ENCODE measurements around the gene PIGO. TPM values are rescaled to one million over a fixed set of nuclear protein-coding genes. Genes with fewer than 3 reads are reported as not detected.

PIGO gene
- total RNA-seq, 1 experiment from 2014 or later = 23.4 TPM

DNA sequence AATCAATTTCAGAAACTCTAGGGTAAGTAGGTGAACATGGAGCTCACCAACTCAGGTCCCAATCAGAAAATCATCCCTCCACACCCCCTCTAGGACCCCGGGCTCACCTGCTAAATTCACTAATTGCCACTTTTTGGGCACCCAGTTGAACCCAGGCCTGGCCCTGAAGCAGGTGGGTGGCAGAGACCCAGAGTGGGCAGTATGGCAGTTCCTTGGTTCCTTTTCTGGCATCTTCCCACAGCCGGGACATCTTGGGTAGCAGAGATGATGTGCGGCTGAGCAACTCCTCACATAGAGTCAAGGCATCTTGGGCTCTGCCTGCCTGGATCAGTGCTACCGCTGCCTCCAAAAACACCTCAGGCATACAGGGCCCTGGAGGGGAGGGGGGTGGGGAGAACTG lies 21.0 kb downstream of the PIGO start:
- H3K23me2 ChIP-seq (ENCODE audit: insufficient read length, low read depth, low read length, poor library complexity, severe bottlenecking) = peaks cover 17% of the 10 kb centered on the region
- no peak overlapping the region for H2BK12ac ChIP-seq (ENCODE audit: insufficient read length, low read depth, low read length)
- H3K4ac ChIP-seq (ENCODE audit: low read depth, low read length) = no peak overlapping the region
- H2BK5ac ChIP-seq (ENCODE audit: insufficient read length, low read length) = no peak overlapping the region
- H3K4me2 ChIP-seq (ENCODE audit: insufficient read depth, insufficient read length, low read length) = no peak overlapping the region
- no peak for DNase-seq
- H3K27me3 ChIP-seq (ENCODE audit: insufficient read depth, low read length) = no peaks in the 10 kb centered on the region
- no peaks in the 10 kb centered on the region for H3K9me3 Mint-ChIP-seq
- no CpG with 5 or more reads among the region's 4 CpGs for WGBS (ENCODE audit: extremely low coverage, insufficient read length, low lambda C conversion rate)
- peaks cover 26 to 28% of the 10 kb centered on the region in 2 experiments for H3K4me1 Mint-ChIP-seq
- H2AFZ ChIP-seq (ENCODE audit: low read length) = no peak overlapping the region
- no peak overlapping the region for H3K56ac ChIP-seq (ENCODE audit: insufficient read length, low read depth, low read length)
- H4K20me1 ChIP-seq (ENCODE audit: control insufficient read depth, insufficient read depth, insufficient read length) = no peaks in the 10 kb centered on the region
- no peak overlapping the region for H3T11ph ChIP-seq (ENCODE audit: low read length)
- no peak overlapping the region for H3K9ac ChIP-seq (ENCODE audit: extremely low read depth, insufficient read length, low read length)
- no peak overlapping the region for H2BK15ac ChIP-seq (ENCODE audit: low read depth, low read length)
- no peak overlapping the region for H4K8ac ChIP-seq (replicated peaks; ENCODE audit: insufficient read length, low read depth, low read length)
- no peak overlapping the region for H2AK5ac ChIP-seq (ENCODE audit: insufficient read length, low read length)
- H3K27ac ChIP-seq (ENCODE audit: insufficient read length, low read depth, low read length) = no peak overlapping the region
- H2BK120ac ChIP-seq (ENCODE audit: low read depth, low read length, poor library complexity, severe bottlenecking) = no peak overlapping the region
- H3K79me2 ChIP-seq (ENCODE audit: insufficient read depth, low read length) = peaks cover 23% of the 10 kb centered on the region
- H4K91ac ChIP-seq (ENCODE audit: insufficient read length, low read depth, low read length) = no peak overlapping the region
- no peak overlapping the region for H2BK20ac ChIP-seq (ENCODE audit: low read depth, low read length, poor library complexity, severe bottlenecking)
- no peak overlapping the region for H3K4me3 Mint-ChIP-seq
- no peaks in the 10 kb centered on the region for H3K9me3 ChIP-seq (ENCODE audit: control insufficient read depth, low read depth, low read length)
- H3K4me1 ChIP-seq (ENCODE audit: insufficient read depth, low read length) = peaks cover 7% of the 10 kb centered on the region; the same call in 1 of the 2 replicates
- peaks cover 7% of the 10 kb centered on the region for H3K79me1 ChIP-seq (ENCODE audit: insufficient read depth, low read depth, low read length, poor library complexity, severe bottlenecking)
- no peak overlapping the region for H3K14ac ChIP-seq (ENCODE audit: insufficient read depth, low read length)
- no peak overlapping the region for H3K18ac ChIP-seq (ENCODE audit: insufficient read length, low read depth, low read length)
- H3K27ac Mint-ChIP-seq = no peak overlapping the region
- TF ChIP-seq, protein P1, sequence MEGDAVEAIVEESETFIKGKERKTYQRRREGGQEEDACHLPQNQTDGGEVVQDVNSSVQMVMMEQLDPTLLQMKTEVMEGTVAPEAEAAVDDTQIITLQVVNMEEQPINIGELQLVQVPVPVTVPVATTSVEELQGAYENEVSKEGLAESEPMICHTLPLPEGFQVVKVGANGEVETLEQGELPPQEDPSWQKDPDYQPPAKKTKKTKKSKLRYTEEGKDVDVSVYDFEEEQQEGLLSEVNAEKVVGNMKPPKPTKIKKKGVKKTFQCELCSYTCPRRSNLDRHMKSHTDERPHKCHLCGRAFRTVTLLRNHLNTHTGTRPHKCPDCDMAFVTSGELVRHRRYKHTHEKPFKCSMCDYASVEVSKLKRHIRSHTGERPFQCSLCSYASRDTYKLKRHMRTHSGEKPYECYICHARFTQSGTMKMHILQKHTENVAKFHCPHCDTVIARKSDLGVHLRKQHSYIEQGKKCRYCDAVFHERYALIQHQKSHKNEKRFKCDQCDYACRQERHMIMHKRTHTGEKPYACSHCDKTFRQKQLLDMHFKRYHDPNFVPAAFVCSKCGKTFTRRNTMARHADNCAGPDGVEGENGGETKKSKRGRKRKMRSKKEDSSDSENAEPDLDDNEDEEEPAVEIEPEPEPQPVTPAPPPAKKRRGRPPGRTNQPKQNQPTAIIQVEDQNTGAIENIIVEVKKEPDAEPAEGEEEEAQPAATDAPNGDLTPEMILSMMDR (conservative IDR thresholded peaks at IDR 0.05) = no peak
- H3K36me3 Mint-ChIP-seq (ENCODE audit: insufficient read depth in 1 of 3, low read depth in 3 of 3) = peaks cover 44 to 67% (median 63%) of the 10 kb centered on the region in 3 experiments
- no peaks in the 10 kb centered on the region; the same call in 1 of the 2 replicates for H3K27me3 Mint-ChIP-seq (ENCODE audit: low read depth)
- H4K5ac ChIP-seq (ENCODE audit: insufficient read length, low read depth, low read length) = no peak overlapping the region
- H3K23ac ChIP-seq (ENCODE audit: insufficient read length, low read depth, low read length) = no peak overlapping the region

Data from H9 (cell line).